ENCODE measurements around the gene GNS. TPM values are rescaled to one million over a fixed set of nuclear protein-coding genes. Genes with fewer than 3 reads are reported as not detected.
A peak's percentile ranks its signal among the peaks of the same experiment; 100 is the strongest.

GNS gene
- polyA plus RNA-seq, 2 of the 4 experiments (the other 2 are of a cell fraction), result 54.3 to 109 TPM

DNA sequence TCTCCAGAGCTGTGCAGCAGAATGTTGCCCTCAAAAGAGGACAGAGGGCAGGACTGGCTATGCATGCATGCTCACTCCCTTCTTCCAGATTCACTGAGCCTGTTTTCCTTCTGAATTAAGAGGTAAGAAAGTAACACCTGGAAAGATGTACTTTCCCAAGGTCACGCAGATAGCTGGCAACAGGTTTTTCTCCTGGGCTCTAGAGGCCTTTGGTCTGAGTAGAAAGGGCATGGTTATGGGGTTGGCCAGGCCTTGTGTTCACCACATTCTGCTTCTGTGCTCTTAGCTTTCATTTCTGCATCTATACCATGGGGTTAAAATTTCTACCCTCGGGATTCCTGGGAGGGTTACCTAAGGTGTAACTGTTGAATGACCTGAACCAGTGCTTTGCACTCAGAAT lies 91.4 kb downstream of the GNS start:
- CTCF ChIA-PET, result interaction anchor here (0.7 to 1.9 kb wide), 6 partner anchors 9 to 107 kb away, joined by 3 to 4 read pairs (median 4); no protein-coding TSS in a partner anchor
- Histone ChIP-seq H3K4me2 (peak overlapping the region; percentile 19; the same call in 2 of the 3 replicates), H3K4me3 (no peak overlapping the region), H3K9me3 (no peaks in the 10 kb centered on the region), H3K27ac (peak overlapping the region in 1 of 2 experiments; percentile 11; a peak in 2 of 6 replicates), H3K4me1 (peaks cover 93% of the 10 kb centered on the region)
- ATAC-seq (no peak), FAIRE-seq (no peak), DNase-seq (ENCODE audit: low read depth in 1 of 2, low spot score in 1 of 2) (no peak)
- 62% methylated on average over 2 of the region's 2 CpGs for WGBS (ENCODE audit: missing lambda C conversion rate)
- POLR2A ChIA-PET, result no interaction called here
- no peak for TF ChIP-seq KDM5A (IDR thresholded peaks at IDR 0.05)
- no peak for TF ChIP-seq CEBPB (IDR thresholded peaks at IDR 0.05)
- no peak for TF ChIP-seq ZFP36 (IDR thresholded peaks at IDR 0.05; ENCODE audit: borderline replicate concordance, partially characterized antibody)
- TF ChIP-seq, protein P1, sequence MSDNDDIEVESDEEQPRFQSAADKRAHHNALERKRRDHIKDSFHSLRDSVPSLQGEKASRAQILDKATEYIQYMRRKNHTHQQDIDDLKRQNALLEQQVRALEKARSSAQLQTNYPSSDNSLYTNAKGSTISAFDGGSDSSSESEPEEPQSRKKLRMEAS (IDR thresholded peaks at IDR 0.05), result no peak
- TF ChIP-seq HOXA7 (CRISPR knock-in tag; IDR thresholded peaks at IDR 0.05), result no peak
- TF ChIP-seq MYC (IDR thresholded peaks at IDR 0.05; ENCODE audit: borderline replicate concordance, low read length), result no peak
- TF ChIP-seq FOSL2 (IDR thresholded peaks at IDR 0.05), result no peak
- no peak for TF ChIP-seq FOSL2 (CRISPR knock-in tag; IDR thresholded peaks at IDR 0.05)
- TF ChIP-seq, protein P2, sequence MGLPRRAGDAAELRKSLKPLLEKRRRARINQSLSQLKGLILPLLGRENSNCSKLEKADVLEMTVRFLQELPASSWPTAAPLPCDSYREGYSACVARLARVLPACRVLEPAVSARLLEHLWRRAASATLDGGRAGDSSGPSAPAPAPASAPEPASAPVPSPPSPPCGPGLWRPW (IDR thresholded peaks at IDR 0.05), result no peak
- TF ChIP-seq RAD21 (conservative IDR thresholded peaks at IDR 0.05 in 1 of 2, IDR thresholded peaks at IDR 0.05 in 1 of 2), result no peak

DNA sequence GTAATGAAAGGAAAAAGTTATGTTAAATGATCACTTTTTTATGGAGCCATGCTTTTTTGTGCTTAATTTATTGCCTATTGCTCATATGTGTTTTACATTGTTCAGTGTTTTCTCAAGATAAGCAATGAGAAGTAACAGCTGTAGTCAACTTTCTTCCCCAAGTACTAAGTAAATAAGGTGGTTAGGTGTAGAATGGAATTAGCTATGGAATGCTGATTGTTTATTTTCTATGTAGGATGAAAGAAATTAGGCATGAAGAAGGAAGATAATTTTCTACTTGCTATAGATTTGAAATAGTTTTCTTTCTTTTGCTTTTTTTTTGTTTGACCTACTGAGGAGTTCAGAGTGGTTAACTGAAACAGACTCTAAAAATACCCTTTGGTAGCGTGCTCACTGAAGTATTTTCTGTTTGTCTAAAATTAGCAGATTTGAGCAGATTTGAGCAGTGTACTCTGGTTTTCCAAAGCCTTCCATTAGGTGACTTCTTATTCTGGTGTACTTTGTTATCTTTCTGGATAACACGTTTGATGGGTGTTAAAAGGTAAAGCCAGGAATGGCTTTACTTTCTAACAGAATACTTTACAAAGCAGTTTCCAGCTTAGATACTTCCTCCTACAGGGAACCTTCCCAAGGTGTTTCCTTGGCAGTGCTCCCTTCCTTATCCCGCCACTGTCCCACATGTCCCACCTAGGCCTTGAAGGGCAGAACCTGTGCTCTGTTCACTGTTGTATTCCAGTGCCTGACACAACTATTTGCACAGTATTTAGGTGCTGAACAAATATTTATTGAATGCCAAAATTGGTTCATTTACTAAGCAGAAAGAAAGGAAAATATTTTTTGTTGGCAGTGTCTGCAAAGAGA lies 92.9 kb downstream of the GNS start:
- no peak for TF ChIP-seq FOSL2 (IDR thresholded peaks at IDR 0.05)
- no peak for TF ChIP-seq FOSL2 (CRISPR knock-in tag; IDR thresholded peaks at IDR 0.05)
- TF ChIP-seq POLR2A (IDR thresholded peaks at IDR 0.05; ENCODE audit: low read length), result no peak
- TF ChIP-seq, protein P3, sequence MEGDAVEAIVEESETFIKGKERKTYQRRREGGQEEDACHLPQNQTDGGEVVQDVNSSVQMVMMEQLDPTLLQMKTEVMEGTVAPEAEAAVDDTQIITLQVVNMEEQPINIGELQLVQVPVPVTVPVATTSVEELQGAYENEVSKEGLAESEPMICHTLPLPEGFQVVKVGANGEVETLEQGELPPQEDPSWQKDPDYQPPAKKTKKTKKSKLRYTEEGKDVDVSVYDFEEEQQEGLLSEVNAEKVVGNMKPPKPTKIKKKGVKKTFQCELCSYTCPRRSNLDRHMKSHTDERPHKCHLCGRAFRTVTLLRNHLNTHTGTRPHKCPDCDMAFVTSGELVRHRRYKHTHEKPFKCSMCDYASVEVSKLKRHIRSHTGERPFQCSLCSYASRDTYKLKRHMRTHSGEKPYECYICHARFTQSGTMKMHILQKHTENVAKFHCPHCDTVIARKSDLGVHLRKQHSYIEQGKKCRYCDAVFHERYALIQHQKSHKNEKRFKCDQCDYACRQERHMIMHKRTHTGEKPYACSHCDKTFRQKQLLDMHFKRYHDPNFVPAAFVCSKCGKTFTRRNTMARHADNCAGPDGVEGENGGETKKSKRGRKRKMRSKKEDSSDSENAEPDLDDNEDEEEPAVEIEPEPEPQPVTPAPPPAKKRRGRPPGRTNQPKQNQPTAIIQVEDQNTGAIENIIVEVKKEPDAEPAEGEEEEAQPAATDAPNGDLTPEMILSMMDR (IDR thresholded peaks at IDR 0.05), result no peak
- no peak for TF ChIP-seq RFX5 (IDR thresholded peaks at IDR 0.05)
- H3K4me3 ChIP-seq, result no peak overlapping the region
- ATAC-seq, result no peak
- no peak for DNase-seq (ENCODE audit: low read depth in 1 of 2, low spot score in 1 of 2)
- peaks cover 83% of the 10 kb centered on the region for H3K4me1 ChIP-seq
- 56% methylated on average over 3 of the region's 3 CpGs for WGBS (ENCODE audit: missing lambda C conversion rate)
- H3K9me3 ChIP-seq, result no peaks in the 10 kb centered on the region
- H3K27ac ChIP-seq, result peak overlapping the region; percentile 28 to 36; a peak in 3 of 6 replicates
- peak overlapping the region; percentile 36 for H3K4me2 ChIP-seq
- ChIA-PET POLR2A (no interaction called here), CTCF (interaction anchor here (1.2 to 1.9 kb wide), 3 partner anchors 11 to 57 kb away, joined by 3 to 6 read pairs (median 4); no protein-coding TSS in a partner anchor)
- no peak for FAIRE-seq

DNA sequence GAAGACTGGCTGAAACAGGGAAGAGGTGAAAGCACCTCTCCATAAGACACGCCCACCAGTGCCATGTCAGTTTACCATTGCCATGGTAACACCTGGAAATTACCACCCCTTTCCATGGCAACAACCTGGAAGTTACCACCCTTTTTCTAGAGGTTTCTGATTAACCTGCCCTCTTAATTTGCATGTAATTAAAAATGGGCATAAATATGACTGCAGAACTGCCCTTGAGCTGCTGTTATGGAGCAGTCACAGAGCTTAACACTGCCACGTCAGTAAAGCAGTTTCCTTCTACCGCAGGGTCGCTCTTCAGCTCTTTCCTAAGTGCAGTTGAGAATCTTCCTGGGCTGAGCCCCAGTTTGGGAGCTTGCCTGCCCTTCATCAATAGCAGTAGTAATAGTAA lies 93.7 kb downstream of the GNS start:
- 82% methylated on average over 4 of the region's 4 CpGs for WGBS (ENCODE audit: missing lambda C conversion rate)
- TF ChIP-seq TFCP2L1 (CRISPR knock-in tag; IDR thresholded peaks at IDR 0.05) (no peak), ZC3H11A (IDR thresholded peaks at IDR 0.05) (no peak), HOXB5 (CRISPR knock-in tag; IDR thresholded peaks at IDR 0.05) (no peak), TP53 (CRISPR knock-in tag; IDR thresholded peaks at IDR 0.05) (no peak), PHF8 (IDR thresholded peaks at IDR 0.05; ENCODE audit: borderline replicate concordance, low read depth) (no peak)
- TF ChIP-seq, protein P4, sequence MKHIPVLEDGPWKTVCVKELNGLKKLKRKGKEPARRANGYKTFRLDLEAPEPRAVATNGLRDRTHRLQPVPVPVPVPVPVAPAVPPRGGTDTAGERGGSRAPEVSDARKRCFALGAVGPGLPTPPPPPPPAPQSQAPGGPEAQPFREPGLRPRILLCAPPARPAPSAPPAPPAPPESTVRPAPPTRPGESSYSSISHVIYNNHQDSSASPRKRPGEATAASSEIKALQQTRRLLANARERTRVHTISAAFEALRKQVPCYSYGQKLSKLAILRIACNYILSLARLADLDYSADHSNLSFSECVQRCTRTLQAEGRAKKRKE (CRISPR knock-in tag; IDR thresholded peaks at IDR 0.05; ENCODE audit: low read depth), result no peak
- peak overlapping the region in 1 of 2 experiments; percentile 18; a peak in 2 of 6 replicates for H3K27ac ChIP-seq
- CTCF ChIA-PET, result interaction anchor here (1.2 to 1.9 kb wide), 2 partner anchors 12 to 57 kb away, joined by 3 to 6 read pairs; no protein-coding TSS in a partner anchor
- ATAC-seq, result no peak
- H3K4me1 ChIP-seq, result peaks cover 76% of the 10 kb centered on the region
- no peaks in the 10 kb centered on the region for H3K9me3 ChIP-seq
- peak overlapping the region; percentile 36 for H3K4me2 ChIP-seq
- no peak overlapping the region for H3K4me3 ChIP-seq
- no peak for DNase-seq (ENCODE audit: low read depth in 1 of 2, low spot score in 1 of 2)
- POLR2A ChIA-PET, result no interaction called here
- no peak for FAIRE-seq

Other genes starting within 250 kb of the GNS start
- 35.4 and 40.1 TPM in 2 replicates for gene RASSF3, start 148.9 kb downstream of the GNS start, polyA plus RNA-seq (2011; rRNA removed)
- 19.6 to 20.5 TPM (median 19.7 TPM) in 3 replicates for gene RASSF3, start 148.9 kb downstream of the GNS start, polyA plus RNA-seq (2017; fragmentation: RNase III; extraction: RNeasy Plus Mini Kit Qiagen cat#74134 plus additional on column Dnase treatment)
- 3.5 and 4.4 TPM in 2 replicates for gene TBC1D30, start 65.2 kb upstream of the GNS start, polyA plus RNA-seq (2011; rRNA removed)
- gene TBC1D30, start 65.2 kb upstream of the GNS start, polyA plus RNA-seq (2017; fragmentation: RNase III; extraction: RNeasy Plus Mini Kit Qiagen cat#74134 plus additional on column Dnase treatment), result 0.65 to 0.85 TPM (median 0.67 TPM) in 3 replicates

Measured in A549 (cell line).